Measurements from ENCODE around the gene ZCWPW2.

- no peak for TF ChIP-seq CTCF (conservative IDR thresholded peaks at IDR 0.05; ENCODE audit: low read length)
- no peak for TF ChIP-seq EZH2phosphoT487 (IDR thresholded peaks at IDR 0.05; ENCODE audit: borderline replicate concordance)
Observed at GRCh38 chr3:28547677-28548076, 199.2 kb downstream of the ZCWPW2 start.

Data from Loucy (cell line).